Skeletal muscle cell (primary cell): ENCODE measurements around the gene BCAS3.

ENCODE experiments used
- DNase-seq: peaks from one replicate; pipeline ENCODE4 v3.0.0-alpha.2; 2010; ENCODE audit warnings: low read depth
- H3K4me3 ChIP-seq: 2 replicates; pipeline ENCODE4 v1.5.1; 2011; ENCODE audit warnings: low read depth, mild to moderate bottlenecking, control low read depth, low read length, moderate library complexity

Gene BCAS3

GRCh38 chr17:61309362-61310256, 632.0 kb downstream of the BCAS3 start:
- no peak overlapping the region for H3K4me3 ChIP-seq
- peak; percentile 76 for DNase-seq

DNA sequence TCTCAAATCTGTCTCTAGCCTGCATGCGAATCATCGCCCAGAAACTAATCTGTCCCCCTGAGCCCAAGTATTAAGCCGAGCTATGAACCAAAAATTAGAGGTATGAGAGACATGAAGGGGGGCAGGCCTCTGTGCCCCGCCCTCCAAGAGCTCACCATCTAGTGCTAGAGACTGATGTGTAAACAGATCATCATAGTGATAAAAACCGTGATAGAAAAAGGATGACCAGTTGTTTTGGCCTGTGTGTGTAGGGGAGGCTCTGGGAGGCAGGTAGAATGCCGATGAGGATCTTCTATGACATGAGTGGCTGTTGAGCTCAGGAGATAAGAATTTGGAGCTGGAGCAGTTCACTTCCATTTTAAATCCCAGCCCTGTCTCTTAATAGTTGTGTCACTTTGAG, 632.9 kb downstream of the BCAS3 start:
- no peak overlapping the region for H3K4me3 ChIP-seq

GRCh38 chr17:61312406-61313295, 635.0 kb downstream of the BCAS3 start:
- H3K4me3 ChIP-seq = no peak overlapping the region
- DNase-seq = no peak

More for the DNA sequence above, 632.9 kb downstream of the BCAS3 start:
- DNase-seq = no peak

GRCh38 chr17:61313461-61314326, 636.0 kb downstream of the BCAS3 start:
- no peak overlapping the region for H3K4me3 ChIP-seq
- no peak for DNase-seq

GRCh38 chr17:61314368-61315078, 636.9 kb downstream of the BCAS3 start:
- H3K4me3 ChIP-seq = no peak overlapping the region
- peak; percentile 73 for DNase-seq

- no peak overlapping the region for H3K4me3 ChIP-seq
Measured at GRCh38 chr17:61316633-61317032, 639.0 kb downstream of the BCAS3 start.

GRCh38 chr17:61317779-61318178, 640.1 kb downstream of the BCAS3 start:
- no peak for DNase-seq
- H3K4me3 ChIP-seq = no peak overlapping the region

More at GRCh38 chr17:61316633-61317032, 639.0 kb downstream of the BCAS3 start:
- no peak for DNase-seq

DNA sequence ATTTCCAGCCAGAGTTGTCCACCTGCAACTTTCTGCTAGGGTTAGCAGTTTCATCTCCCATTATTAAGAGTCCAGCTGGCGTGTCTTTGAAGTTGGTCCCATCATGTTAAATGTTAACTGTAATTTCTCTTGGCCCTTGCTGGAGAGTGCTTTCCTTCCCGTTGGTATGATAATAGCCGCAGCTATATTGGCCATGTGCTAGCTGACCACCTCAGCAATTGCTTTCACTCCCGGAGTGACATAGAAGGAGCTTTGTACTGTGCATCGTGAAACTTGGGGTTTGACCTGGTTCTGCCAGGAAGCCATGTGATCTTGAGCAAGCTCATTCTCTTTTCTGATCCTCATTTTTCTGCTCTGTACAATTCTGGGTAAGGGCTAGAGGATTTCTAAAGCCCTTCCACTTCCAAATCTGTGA, 641.0 kb downstream of the BCAS3 start:
- DNase-seq = no peak
- H3K4me3 ChIP-seq = no peak overlapping the region

GRCh38 chr17:61321344-61321743, 643.7 kb downstream of the BCAS3 start:
- no peak overlapping the region for H3K4me3 ChIP-seq
- no peak for DNase-seq

DNA sequence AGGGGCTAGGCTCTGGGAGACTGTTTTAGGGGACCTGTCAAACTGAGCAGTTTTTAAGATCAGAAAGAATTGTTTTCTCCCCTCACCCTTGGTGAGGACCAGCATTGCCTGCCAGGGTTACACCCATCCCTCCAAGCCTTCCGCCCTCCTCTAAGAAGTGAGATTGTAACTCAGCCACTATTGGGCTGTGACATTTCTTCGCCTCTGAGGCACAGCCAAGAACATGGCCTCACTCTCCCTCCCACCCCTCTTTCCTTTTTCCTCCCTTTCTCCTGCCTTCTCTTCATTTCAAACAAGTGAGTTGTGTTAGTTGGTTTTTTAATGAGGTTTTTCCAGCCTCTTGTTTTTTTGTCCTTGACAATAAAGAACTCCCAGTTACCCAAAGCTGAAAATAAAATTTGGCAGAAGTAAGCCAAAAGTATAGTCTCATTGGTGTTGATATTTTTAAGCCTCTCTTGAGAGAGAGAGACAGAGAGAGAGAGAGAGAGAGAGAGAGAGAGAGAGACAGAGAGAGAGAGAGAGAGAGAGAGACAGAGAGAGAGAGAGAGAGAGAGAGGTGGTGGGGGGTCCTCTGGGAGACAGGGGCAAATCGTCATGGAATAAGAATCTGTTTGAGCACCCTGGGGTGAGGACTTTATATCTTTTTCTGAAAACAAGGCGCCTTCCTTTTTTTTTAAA, 644.8 kb downstream of the BCAS3 start:
- DNase-seq = no peak
- no peak overlapping the region for H3K4me3 ChIP-seq

- DNase-seq = no peak
- H3K4me3 ChIP-seq = no peak overlapping the region
Measured at GRCh38 chr17:61323003-61323908, 645.6 kb downstream of the BCAS3 start.

DNA sequence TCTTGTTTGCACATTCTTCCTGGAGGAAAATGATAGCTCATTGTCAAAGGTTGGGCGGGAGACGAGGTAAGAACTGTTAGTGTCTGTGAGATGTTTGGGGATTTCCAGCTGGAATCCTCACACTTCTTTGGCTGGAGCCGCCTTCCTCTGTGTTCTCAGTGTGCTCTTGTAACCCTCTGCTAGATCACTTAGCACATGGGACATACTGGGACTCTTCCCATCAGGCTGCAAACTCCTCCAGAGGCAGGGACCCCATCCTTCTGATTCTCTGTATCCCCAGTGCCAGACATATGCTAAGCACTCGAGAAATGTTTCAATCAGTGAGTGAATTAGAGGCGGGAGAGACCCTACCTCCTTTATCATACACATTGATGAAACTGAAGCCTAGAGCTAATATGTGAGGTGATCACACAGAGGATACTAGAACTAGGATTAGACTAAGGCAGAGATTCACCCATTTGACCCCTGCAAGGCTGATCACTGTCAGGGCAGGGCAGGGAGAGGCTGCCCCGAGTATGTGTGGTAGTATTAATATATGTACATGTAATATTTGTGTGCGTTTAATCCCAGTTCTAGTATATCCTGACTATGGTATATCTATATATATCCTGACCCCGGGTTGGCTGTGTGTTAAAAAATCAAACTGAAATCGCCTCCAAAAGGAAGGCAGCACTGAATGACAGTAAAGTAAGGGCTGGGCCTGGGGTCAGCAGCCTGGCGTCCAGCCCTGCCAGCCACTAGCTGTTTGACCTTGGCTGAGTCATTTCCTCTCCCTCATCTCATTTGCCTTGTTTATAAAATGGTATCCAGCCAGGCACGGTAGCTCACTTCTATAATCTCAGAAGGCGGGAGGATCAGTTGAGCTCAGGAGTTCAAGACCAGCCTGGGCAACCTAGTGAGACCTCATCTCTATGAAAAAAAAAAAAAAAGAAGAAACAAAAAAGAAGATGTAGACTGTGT, 646.5 kb downstream of the BCAS3 start:
- no peak for DNase-seq
- H3K4me3 ChIP-seq = no peak overlapping the region

DNA sequence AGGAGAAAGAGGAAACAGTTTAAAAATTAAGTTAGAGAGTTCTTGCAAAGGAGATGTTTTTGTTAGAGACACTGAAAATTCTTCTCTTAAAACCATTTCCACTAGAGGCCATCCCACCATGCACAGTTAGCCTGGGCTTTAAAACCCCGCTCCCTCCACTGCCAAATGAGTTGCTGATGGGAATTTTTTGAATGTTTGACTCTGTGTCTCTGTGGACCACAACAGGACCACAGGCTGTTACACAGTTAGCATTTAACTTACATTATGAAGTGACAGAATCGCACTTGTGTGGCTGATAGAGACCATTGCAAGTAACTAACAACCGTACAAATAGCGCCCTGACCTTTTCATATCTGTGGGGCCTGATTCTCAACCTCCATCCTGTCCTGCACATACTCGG, 647.3 kb downstream of the BCAS3 start:
- H3K4me3 ChIP-seq = no peak overlapping the region
- DNase-seq = no peak

GRCh38 chr17:61325382-61326073, 647.9 kb downstream of the BCAS3 start:
- DNase-seq = no peak
- H3K4me3 ChIP-seq = no peak overlapping the region

DNA sequence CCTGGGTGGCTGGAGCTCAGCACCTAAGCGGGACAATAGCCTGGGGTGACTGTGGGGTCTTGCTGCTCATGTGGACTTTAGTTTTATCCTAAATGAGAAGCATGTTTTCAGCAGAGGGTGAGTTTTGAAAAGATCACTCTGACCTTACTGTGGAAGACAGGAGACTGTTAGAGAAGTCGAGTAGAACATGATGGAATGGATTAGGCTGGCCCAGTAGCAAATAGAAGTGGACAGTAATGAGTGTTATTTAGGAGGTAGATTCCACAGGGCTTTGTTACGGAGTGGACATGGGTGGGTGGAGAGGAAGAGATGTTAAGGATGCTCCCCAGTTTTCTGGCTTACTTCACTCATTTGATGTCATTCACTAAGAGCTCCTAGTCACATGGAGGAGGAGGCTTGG, 648.7 kb downstream of the BCAS3 start:
- no peak overlapping the region for H3K4me3 ChIP-seq
- DNase-seq = no peak

DNA sequence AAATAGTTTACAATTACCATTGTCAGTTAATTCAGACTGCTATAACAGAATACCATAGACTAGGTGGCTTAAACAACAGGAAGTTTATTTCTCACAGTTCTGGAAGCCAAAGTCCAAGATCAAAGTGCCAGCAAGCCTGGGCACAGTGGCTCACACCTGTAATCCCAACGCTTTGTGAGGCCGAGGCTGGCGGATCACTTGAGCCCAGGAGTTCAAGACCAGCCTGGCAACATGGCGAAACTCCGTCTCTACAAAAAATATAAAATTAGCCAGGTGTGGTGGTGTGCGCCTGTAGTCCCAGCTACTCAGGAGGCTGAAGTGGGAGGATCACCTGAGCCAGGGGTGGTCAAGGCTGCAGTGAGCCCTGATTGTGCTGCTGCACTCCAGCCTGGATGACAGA, 650.7 kb downstream of the BCAS3 start:
- DNase-seq = no peak
- H3K4me3 ChIP-seq = no peak overlapping the region
